Fibroblast of lung (primary cell): Measurements from ENCODE around the gene ABCC9. TPM values are rescaled to one million over a fixed set of nuclear protein-coding genes. Genes with fewer than 3 reads are reported as not detected.

Experiments
- DNase-seq, 2 donors: peaks; one replicate each; pipeline versions ENCODE4 v3.0.0 to v3.0.0-alpha.2; 2010; ENCODE audit warnings: low read depth in 2 of 2
- H2AFZ ChIP-seq: 2 replicates; pipeline ENCODE4 v1.5.1; 2012; ENCODE audit warnings: low read length, control low read depth, inconsistent platforms
- H3K27ac ChIP-seq: 2 replicates; pipeline ENCODE4 v1.5.1; 2011; ENCODE audit warnings: low read length, control low read depth; ENCODE audit not compliant: insufficient read depth
- H3K27me3 ChIP-seq: 2 replicates; pipeline ENCODE4 v1.5.1; 2011; ENCODE audit warnings: mild to moderate bottlenecking, low read length; ENCODE audit not compliant: control insufficient read depth, insufficient read depth
- H3K36me3 ChIP-seq: 2 replicates; pipeline ENCODE4 v1.5.1; 2011; ENCODE audit warnings: low read length; ENCODE audit not compliant: control insufficient read depth, insufficient read depth
- H3K4me1 ChIP-seq: 2 replicates; pipeline ENCODE4 v1.5.1; 2011; ENCODE audit warnings: low read length; ENCODE audit not compliant: control insufficient read depth, insufficient read depth; ENCODE audit errors: extremely low read depth
- H3K4me2 ChIP-seq: 2 replicates; pipeline ENCODE4 v1.5.1; 2011; ENCODE audit warnings: low read length, control low read depth; ENCODE audit not compliant: insufficient read depth; ENCODE audit errors: extremely low read depth
- H3K4me3 ChIP-seq, 4 experiments: fragments of 200-600 bp in 1 of 4; sonication (generic) in 1 of 4; replicated peaks in 1 of 4; 2 replicates each; pipeline ENCODE4 v1.5.1; 2011 to 2016; ENCODE audit warnings: low read length in 4 of 4, low read depth in 3 of 4, mild to moderate bottlenecking in 3 of 4, control low read depth in 2 of 4, inconsistent platforms in 1 of 4, mixed read lengths in 1 of 4; ENCODE audit not compliant: insufficient read depth in 1 of 4; ENCODE audit errors: control extremely low read depth in 1 of 4
- H3K79me2 ChIP-seq: 2 replicates; pipeline ENCODE4 v1.5.1; 2012; ENCODE audit warnings: mild to moderate bottlenecking, low read length, inconsistent platforms; ENCODE audit not compliant: control insufficient read depth, insufficient read depth
- H3K9ac ChIP-seq: 2 replicates; pipeline ENCODE4 v1.5.1; 2011; ENCODE audit warnings: mild to moderate bottlenecking, low read length, control low read depth; ENCODE audit not compliant: insufficient read depth
- H3K9me3 ChIP-seq: 2 replicates; pipeline ENCODE4 v1.5.1; 2012; ENCODE audit warnings: low read depth, low read length; ENCODE audit not compliant: control insufficient read depth, insufficient read depth
- H4K20me1 ChIP-seq: 2 replicates; pipeline ENCODE4 v1.5.1; 2011; ENCODE audit warnings: low read length; ENCODE audit not compliant: control insufficient read depth, insufficient read depth; ENCODE audit errors: extremely low read depth
- EZH2 ChIP-seq: IDR thresholded peaks from 2 replicates; pipeline ENCODE4 v1.5.1; 2012; ENCODE audit warnings: low read length, control low read depth, mild to moderate bottlenecking; ENCODE audit errors: missing control alignments
- polyA plus RNA-seq, 2 donors: library from polyadenylated mRNA; depleted of rRNA in 1 of 2; stranded (reverse) in 1 of 2; unstranded in 1 of 2; fragments of >200 nt; gene quantifications; 2 replicates each; pipeline ENCODE4 v1.2.1, GENCODE V29; 2011 to 2012; ENCODE audit warnings: missing spikeins in 1 of 2
- total RNA-seq: library from RNA; depleted of rRNA; stranded (reverse); fragments of >200 nt; gene quantifications from 2 replicates; pipeline ENCODE4 v1.2.1, GENCODE V29; 2014
- TF ChIP-seq, protein P1 (sequence below), 2 donors: IDR thresholded peaks in 1 of 2; conservative IDR thresholded peaks in 1 of 2; 1 replicate in 1 of 2; 2 replicates in 1 of 2; pipeline ENCODE4 v1.5.1; 2011 to 2012; ENCODE audit warnings: low read length in 2 of 2, control low read depth in 1 of 2, inconsistent platforms in 1 of 2, low read depth in 1 of 2, mild to moderate bottlenecking in 1 of 2

The ABCC9 gene
- total and polyA plus RNA-seq, 2 donors (not counting 1 experiment from before 2014, with no cell fraction given) = 9.9 to 31.1 TPM

DNA sequence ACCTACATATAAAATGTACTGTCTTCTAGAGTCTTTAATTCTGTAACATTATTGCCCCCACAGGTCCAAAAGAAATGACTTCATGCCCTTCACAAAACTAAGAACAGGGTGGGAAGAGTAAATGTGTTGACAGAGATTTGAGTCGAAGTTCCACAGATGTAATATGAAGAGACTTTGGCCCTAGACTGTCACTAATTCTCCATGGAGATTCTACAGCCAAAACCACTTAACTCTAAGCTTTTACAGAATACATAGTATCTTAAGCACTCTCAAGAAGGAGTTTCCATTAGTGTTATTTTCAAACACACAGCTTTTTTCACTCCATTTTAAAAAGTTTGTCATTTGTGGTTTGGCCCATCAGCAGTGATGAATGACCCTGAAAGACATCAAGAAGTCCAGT is 56.3 kb downstream of the ABCC9 start:
- Histone ChIP-seq H3K4me2 (no peak overlapping the region), H2AFZ (no peak overlapping the region), H3K36me3 (no peaks in the 10 kb centered on the region), H3K9me3 (no peaks in the 10 kb centered on the region), H3K4me1 (no peaks in the 10 kb centered on the region), H3K9ac (no peak overlapping the region), H3K27ac (no peak overlapping the region), H3K4me3 (no peak overlapping the region), H4K20me1 (no peaks in the 10 kb centered on the region), H3K27me3 (no peaks in the 10 kb centered on the region), H3K79me2 (no peaks in the 10 kb centered on the region)
- TF ChIP-seq, protein P1, sequence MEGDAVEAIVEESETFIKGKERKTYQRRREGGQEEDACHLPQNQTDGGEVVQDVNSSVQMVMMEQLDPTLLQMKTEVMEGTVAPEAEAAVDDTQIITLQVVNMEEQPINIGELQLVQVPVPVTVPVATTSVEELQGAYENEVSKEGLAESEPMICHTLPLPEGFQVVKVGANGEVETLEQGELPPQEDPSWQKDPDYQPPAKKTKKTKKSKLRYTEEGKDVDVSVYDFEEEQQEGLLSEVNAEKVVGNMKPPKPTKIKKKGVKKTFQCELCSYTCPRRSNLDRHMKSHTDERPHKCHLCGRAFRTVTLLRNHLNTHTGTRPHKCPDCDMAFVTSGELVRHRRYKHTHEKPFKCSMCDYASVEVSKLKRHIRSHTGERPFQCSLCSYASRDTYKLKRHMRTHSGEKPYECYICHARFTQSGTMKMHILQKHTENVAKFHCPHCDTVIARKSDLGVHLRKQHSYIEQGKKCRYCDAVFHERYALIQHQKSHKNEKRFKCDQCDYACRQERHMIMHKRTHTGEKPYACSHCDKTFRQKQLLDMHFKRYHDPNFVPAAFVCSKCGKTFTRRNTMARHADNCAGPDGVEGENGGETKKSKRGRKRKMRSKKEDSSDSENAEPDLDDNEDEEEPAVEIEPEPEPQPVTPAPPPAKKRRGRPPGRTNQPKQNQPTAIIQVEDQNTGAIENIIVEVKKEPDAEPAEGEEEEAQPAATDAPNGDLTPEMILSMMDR (conservative IDR thresholded peaks at IDR 0.05 in 1 of 2, IDR thresholded peaks at IDR 0.05 in 1 of 2; ENCODE audit: low read depth in 1 of 2, low read length in 2 of 2) = no peak
- TF ChIP-seq EZH2 = no peak
- no peak for DNase-seq

DNA sequence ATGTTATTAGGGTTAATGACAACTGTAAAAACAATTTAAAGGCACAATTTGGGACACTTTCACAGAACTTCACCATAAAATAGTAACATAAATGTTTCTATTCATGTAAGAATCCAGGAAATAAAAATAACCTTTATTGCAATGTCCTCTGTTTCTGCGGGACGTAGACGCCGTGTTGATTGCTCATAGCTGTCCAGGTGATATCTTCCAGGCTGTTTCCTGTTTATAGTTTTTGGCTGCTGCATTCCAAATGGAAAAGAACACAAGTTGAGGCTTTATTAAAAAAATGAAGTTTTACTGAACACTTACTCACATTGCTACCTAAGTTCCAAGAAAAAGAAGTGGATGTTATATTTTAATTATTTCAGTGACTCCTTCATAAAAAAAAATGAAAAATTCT is 58.6 kb downstream of the ABCC9 start:
- H3K9me3 ChIP-seq = no peaks in the 10 kb centered on the region
- H3K79me2 ChIP-seq = no peaks in the 10 kb centered on the region
- TF ChIP-seq, protein P1 (conservative IDR thresholded peaks at IDR 0.05 in 1 of 2, IDR thresholded peaks at IDR 0.05 in 1 of 2; ENCODE audit: low read depth in 1 of 2, low read length in 2 of 2) = no peak
- no peak for TF ChIP-seq EZH2
- H3K4me3 ChIP-seq = no peak overlapping the region
- no peaks in the 10 kb centered on the region for H4K20me1 ChIP-seq
- no peak overlapping the region for H3K27ac ChIP-seq
- no peak overlapping the region for H3K9ac ChIP-seq
- no peak overlapping the region for H3K4me2 ChIP-seq
- no peaks in the 10 kb centered on the region for H3K27me3 ChIP-seq
- no peak overlapping the region for H2AFZ ChIP-seq
- H3K4me1 ChIP-seq = no peaks in the 10 kb centered on the region
- H3K36me3 ChIP-seq = no peaks in the 10 kb centered on the region
- no peak for DNase-seq

DNA sequence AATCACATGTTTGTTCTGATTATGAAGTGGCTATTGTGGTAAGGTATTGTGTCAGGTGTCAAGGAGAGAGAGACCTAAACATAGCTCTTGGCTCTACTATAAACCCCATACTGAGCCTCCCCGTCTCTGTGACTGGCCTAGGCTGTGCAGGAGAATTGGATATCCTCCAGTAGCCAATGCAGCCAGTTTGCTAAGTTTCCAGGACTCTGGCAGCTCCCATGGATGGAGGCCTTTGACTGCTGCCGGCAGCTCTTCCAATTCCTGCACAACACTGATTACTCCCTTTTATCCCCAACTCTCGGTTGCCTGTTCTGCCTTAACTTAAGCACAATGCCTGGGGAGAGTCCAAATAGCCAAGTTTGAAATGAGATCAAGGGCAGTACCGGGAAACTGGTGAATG is 59.3 kb downstream of the ABCC9 start:
- Histone ChIP-seq H3K4me2 (no peak overlapping the region), H3K9ac (no peak overlapping the region), H3K27ac (no peak overlapping the region), H2AFZ (no peak overlapping the region), H3K79me2 (no peaks in the 10 kb centered on the region), H3K9me3 (no peaks in the 10 kb centered on the region), H3K36me3 (no peaks in the 10 kb centered on the region), H3K27me3 (no peaks in the 10 kb centered on the region), H4K20me1 (no peaks in the 10 kb centered on the region), H3K4me1 (no peaks in the 10 kb centered on the region), H3K4me3 (no peak overlapping the region)
- TF ChIP-seq, protein P1 (conservative IDR thresholded peaks at IDR 0.05 in 1 of 2, IDR thresholded peaks at IDR 0.05 in 1 of 2; ENCODE audit: low read depth in 1 of 2, low read length in 2 of 2) = no peak
- no peak for TF ChIP-seq EZH2
- no peak for DNase-seq
